Stimulated activated CD4-positive, alpha-beta T cell treated with anti-CD3 and anti-CD28 coated beads, Interleukin-4, amount 100 ng/mL, for 1 hour (primary cell): Measurements from ENCODE around the gene SLC22A16.

Source experiments
- DNase-seq: peaks from one replicate; pipeline ENCODE4 v3.0.0-alpha.2; 2020

SLC22A16 gene

DNA sequence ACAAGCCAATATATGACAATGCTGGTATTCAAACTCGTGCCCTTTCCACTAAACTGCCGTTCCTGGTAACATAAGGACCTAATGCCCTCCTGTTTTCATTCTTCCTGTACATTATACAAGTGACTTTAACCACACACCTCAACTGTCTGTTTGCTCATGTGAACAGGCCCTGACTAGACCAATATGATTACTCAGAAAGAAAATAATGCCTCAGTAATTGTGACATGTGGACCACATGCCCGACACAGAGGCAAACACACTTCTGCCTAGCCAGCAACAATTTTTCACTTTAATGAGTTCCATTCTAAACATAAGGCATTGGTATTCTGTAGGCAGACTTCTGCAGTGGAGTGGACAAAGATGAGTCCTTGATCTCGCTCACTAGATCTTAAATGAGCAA is 30.0 kb downstream of the SLC22A16 start:
- DNase-seq, result no peak

DNA sequence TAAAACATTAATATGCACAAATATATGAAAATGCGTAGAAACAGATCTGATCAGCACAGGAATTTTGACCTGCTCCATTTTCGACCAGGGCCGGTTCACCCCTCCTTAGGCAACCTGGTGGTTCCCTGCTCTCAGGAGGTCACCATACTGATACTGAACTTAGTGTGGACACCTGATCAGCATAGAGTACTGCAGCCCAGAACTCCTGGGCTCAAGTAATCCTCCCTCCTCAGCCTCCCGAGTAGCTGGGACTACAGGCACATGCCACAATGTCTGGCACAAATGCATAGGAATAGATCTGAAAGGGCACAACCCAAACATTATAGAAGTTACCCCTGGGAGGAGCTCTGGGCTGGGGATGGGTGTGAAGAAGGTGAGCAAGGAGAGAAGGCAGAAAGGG is 36.4 kb downstream of the SLC22A16 start:
- no peak for DNase-seq

DNA sequence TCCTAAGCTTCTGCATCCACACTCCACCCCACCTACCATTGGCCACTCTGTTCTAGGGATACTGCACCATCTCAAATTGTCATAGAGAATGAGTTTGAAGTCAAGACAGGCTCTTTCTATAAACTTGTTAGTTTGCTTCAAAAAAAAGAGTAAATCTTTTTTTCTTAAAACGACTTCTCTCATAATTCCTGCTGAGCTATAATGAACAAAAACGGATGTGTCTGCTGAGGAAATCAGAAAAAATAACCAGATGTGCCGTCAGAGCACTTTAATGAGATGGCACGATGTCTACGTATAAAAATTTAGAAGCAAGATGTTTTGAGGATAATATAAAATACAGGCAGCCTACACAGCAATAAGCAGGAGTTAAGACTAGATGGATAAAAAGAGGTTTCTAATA is 37.1 kb downstream of the SLC22A16 start:
- no peak for DNase-seq

DNA sequence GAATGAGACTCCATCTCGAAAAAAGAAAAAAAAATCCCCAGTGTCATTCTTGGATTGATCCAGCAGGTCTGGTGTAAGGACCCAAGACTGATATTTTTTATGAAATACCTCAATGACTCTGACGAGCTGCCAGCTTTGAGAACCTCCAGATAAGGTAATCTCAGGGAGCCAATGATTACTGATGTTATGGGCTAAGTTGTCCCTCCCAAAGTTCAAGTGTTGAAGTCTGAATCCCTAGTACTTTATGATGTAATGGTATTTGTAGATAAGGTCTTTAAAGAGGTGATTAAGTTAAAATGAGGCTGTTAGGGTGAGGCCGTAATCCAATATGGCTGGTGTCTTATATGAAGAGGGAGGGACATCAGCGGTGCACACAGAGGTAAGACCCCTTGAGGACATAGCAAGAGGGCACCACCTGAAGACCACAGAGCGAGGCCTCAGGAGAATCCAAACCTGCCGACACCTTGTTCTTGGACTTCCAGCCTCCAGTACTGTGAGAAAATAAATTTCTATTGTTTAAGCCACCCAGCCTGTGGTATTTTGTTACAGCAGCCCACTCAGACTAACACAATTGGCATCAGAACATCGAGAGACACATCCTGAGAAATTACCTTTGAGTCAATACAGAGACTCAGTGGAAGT is 41.3 kb downstream of the SLC22A16 start:
- no peak for DNase-seq

DNA sequence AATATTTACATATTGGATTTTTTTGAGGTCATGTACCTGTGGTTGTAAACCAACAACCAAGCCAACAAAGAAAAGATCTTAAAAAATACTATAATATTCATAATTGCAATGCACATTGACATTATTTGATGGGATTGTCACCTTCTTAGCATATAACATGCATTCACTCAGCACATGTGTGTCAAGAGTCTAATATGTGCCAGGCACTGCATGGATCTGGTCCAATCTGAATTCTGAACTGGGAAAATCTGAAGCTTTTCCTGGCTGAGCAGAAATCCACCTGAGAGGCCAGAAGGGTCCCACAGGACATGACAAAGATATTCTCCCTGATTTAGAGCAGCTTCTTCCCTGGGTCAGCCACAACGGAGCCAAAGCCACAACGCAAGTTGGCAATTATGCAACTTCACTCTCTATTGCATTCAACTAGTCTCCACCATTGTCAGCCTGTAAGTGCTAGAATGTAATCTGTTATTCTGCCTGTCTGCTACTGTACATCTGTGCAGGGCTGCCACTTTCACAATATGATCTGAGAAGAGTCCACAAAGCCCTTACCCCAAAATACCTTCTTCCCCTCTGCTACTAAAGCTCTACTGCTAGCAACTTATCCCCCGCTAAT is 44.0 kb downstream of the SLC22A16 start:
- no peak for DNase-seq

DNA sequence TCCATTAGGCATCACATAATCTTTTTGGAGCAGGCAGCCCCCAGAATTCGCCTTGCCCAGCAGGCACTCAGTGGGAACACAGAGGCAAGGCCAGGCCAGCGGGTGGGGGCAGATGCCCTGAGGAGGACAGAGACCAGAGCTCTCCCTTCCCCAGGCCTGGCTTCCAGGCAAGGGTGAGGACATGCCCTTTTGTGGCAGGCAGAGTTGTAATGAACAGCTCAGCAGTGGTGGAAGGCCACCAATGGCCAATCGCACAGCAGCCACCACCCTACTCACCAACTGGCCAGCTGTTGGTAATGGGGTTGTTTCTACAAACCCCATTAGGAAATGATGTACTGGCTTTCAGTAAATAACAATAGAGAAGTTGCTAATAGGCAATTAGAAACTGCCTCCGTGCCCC is 45.7 kb downstream of the SLC22A16 start:
- no peak for DNase-seq

DNA sequence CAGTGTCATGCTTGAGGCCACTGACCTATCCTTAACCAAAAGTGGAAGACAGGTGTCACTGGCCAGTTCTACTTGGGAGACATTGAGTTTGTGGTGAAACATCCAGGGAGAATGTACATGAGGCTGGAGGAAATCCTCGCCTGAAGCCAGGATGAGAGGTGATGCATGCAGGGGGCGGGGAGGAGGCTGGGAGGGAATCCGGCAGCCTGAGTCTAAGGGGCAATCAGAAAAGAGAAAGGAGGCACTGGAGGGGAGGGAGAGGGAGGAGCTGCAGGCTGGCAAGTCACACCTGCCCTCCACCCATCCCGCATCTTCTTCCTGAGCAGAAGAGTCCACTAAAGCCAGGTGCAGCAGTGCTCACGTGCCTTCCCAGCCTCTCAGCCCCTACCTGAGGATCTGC is 46.2 kb downstream of the SLC22A16 start:
- DNase-seq, result no peak

DNA sequence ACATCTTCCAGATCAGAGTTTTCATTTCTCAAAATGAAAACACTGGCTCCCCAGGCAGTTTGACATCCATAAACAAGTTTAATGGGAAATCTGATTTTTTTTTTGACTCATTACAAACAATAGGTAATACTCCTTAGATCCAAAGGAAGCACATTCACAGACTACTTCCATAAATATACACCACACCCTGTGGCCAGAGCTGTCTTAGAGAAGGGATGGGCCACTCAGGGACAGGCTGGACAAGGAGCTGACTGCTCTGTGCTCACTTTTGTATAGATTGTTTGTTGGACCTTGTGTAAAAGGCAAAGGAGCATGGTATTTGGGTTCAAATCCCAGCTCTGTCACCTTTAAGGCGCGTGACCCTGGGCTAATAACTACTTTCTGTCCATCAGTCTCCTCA is 48.3 kb downstream of the SLC22A16 start:
- no peak for DNase-seq

DNA sequence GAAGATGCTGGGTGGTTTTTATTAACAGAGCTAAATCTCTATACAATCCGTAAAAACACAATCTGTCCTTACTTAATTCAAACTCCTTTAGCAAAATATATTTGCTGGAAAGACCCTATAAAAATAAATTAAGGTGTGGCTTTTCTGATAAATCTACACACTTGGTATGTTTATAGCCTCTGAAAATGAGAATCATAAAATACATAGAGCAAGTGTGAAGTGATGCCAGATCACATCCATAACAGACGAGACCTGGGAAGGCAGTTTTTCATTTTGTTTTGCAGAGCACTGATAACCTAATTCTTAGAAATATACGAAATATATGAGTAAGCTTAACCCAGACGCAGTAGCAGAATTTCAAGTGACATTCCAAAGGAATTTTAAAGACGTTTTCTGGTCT is 50.6 kb downstream of the SLC22A16 start:
- no peak for DNase-seq

DNA sequence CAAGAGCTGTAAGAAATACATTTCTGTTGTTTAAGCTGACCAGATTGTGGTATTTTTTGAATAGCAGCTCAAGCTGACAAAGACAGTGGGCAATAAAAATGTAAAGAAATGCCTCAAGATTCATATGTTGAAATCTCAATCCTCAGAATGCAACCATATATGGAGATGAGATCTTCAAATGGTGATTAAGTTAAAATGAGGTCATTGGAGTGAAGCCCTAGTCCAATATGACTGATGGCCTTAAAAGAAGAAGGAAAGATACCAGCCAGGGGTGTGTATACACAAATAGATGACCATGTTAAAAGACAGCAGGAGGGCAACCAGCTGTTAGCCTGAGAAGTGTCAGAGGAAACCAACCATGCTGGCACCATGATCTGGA is 54.0 kb downstream of the SLC22A16 start:
- no peak for DNase-seq

DNA sequence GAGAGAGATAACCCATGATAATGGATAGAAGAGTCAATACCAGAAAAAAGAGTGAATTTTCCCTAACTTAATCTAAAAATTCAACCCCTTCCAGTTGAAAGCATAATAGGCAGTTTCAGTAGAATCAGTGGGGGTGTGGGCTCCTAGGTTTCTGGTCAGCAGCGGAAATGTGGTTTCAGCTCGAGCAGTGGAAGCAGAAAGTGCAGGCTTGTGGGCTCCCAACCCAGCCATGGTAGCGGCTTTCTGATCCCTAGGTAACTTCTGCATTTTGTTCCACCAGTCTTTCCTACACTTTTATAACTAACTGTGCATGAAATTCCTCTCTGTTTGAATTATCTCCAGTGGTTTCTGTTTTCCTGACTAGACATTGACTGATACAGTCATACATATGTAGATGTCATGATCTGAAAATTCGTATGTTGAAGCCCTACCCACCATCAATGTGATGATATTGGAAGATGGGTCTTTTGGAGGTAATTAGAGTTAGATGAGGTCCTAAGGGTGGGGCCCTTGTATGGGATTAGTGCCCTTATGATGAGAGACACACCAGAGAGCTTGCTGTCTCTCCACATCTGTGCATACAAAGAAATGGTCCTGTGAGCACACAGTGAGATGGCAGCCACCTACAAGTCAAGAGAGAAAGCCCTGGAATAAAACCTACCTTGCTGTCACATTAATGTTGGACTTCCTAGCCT is 54.5 kb downstream of the SLC22A16 start:
- DNase-seq, result no peak

DNA sequence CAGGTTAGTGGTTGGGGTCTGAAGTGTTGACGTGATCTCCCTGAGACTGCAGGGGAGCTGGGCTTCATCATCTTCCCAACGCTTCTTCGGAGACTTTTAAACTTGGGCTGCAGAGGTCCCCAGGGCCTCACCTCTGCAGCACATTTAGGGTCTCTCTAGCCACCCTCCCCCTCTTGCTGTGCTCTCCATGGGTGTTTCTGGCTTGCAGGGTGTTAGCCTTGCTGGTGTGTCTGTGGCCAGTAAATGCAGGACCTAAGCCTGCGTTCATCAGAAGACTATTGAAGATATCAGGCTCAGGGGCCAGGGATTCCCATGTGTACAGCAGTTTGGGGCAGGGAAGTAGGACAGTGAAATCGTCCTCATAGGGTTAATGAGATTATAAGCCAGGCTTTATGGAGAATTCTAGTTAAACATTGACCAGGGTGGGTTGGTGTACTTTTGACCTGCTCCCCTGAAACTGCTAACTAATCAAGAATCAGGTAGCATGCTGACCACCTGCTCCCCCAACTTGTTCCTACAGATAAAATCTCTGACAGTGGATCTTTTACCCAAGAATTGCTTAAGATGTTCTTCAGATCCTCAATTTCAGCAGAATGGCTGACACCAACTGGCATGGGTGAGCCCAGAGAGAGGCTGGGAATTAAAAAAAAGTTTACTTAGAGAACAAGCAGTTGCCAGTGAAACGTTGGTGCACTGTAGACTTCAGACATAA is 57.2 kb downstream of the SLC22A16 start:
- DNase-seq, result no peak

DNA sequence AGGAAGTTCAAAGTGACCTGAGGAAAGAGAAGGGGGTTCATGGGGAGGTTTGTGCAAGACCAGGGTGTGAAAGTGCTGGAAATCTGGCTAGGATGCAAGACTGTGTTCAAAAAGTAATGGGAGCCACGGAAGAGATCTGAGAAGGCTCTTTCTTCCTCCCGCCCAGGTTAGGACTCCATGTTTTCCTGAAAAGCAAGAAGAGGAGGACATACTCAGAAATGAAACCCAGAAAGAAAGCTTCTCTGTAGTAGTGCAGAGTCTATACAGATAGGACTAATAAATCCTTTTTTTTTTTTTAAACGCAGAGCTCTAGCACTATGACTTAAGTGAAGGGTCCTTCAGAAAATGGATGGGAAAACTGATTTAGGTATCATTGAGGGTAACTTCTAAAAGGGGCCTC is 57.8 kb downstream of the SLC22A16 start:
- DNase-seq, result no peak

DNA sequence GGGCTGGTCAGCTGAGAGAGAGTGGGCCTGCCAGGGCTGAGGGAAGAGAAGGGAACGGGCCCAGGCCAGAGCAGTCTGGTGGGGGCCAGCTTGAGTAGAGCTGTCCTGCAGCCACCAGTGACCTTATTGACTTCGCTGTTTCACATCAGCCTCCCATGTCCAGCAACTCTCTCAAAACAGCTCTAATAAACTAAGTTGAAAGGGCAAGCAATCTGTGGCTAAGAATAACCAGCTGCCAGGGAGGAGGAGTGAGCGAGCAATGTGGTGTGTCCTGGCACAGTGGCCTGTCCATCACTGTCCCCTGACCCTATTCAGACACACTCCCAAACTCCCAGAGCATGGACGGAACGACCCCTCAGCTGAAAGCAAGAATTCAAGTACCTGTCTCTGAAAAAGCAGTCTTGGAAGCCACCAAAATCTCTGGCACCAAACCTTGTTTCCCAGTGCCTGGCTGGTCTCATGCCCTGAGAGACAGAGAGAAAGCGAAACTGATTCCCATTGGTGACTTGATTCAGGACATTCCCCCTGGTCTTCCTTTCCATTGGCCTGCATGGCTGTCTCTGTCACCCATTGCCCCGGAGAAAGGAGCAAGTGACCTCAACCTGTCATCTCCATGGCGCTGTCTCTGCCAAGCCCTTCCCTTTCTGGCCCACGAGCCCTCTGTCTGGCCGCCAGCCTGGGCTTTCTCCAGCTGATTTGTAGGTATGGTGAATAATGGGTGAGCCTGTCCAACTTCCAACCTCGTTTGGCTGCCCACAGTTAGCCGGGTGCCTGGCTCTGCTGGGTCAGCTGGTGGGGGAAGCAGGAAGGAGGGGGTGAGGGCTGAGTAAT is 61.1 kb downstream of the SLC22A16 start, which contains the start of gene DDO:
TSS of gene DDO (minus strand) at position 490 of the 831 bp plus-strand sequence. CDS start 2,113 bp downstream, outside the sequence.
- no peak for DNase-seq

DNA sequence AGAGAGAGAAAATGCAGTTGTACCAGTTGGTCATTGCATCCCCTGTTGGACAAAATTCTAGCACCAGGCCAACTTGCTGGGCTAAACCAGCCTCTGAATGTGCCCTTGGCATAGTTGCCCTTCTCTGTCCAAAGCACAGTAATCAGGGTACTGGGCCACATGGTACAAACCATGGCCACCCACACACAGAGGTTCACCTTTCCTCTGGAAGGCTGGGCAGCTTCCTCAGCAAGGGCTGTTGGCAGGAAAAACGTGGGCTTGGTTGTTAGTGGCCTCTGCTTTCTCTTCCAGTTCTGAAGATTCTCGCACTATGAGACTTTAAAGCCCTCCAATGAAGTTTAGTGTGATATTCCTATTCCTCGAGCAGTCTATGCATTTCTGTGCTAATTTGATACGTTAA is 61.7 kb downstream of the SLC22A16 start:
- no peak for DNase-seq

DNA sequence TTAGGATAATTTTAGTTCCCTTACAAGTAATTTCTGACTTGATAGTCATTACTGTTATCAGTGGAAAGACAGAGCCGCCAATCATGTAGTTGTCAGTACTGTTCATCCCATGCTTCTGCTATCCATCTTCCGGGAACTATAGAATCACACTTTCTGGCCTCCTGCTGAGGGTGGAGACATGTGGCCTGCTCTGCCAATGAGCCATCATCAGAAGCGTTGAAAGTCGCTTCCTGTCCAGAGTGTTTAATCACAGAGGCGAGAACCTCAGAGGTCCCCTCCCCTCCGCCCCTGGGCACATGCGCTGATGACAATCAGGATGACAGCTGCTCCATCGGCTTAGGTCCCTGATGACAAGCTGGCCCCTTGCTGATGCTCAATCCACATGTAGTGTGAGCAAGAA is 64.1 kb downstream of the SLC22A16 start:
- DNase-seq, result no peak

DNA sequence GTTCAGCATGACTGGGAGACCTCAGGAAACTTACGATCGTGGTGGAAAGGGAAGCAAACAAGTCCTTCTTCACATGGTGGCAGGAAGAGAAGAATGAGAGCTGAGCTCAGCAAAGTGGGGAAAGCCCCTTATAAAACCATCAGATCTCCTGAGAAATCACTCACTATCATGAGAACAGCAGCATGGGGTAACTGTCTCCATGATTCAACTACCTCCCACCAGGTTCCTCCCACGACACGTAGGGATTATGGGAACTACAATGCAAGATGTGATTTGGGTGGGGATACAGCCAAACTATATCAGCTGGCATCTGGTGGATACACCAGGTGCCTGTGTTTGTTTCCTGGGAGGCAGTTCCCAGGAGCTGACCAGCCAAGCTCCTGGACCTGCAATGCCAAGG is 65.9 kb downstream of the SLC22A16 start:
- no peak for DNase-seq

DNA sequence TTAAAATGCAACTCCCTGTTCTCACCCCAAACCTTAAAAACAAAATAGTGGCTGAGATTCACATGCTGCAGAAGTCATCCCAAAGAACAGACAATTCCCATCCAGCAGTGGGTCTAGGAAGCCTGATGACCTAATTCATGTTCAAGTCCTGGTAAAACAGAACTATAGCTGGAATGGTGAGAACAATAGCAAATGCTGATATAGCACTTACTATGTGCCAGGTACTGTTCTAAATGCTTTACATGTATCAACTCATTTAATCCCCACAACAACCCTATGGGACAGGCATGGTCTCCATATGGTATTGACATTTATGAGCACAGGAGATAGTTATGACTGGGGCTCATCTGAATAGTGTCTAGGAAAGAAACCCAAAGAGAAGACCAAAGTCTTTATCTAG is 66.6 kb downstream of the SLC22A16 start:
- DNase-seq, result no peak

DNA sequence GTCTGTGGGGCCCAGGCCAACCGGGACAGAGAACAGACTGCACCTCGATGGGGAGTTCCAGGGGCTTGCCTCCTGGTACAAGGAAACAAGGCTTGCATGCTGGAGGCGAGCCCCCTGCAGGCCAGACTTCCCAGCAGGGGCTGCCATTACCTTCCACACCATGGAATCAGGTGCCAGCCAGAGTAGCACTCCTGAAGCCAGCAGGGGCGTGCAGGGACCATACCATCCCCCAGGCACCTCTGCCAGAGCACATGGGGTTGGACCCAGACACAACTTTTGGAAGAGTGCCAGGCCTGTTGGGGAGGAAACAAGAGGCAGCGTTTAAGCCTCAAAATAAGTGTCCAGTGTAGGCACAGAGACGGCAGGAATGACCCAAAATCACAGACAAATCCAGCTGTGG is 67.5 kb downstream of the SLC22A16 start:
- no peak for DNase-seq

DNA sequence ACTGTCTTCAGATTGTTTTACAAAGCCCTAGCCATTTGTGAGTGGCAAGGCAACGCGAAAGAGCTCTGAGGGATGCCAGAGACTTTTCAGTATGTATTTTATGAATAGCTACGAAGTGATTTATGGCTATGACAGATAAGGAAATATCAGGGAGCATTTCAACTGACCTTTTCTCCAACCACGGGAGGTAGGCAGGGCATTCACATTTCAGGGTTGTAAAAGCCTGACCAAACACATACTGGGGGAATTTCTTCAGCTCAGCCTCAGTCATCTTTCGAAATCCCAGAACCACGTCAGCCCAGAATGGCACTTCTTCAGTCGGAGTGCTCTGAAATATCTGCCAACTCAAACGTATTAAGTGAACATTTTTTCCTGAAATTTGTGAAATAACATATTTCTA is 71.8 kb downstream of the SLC22A16 start:
- DNase-seq, result no peak

DNA sequence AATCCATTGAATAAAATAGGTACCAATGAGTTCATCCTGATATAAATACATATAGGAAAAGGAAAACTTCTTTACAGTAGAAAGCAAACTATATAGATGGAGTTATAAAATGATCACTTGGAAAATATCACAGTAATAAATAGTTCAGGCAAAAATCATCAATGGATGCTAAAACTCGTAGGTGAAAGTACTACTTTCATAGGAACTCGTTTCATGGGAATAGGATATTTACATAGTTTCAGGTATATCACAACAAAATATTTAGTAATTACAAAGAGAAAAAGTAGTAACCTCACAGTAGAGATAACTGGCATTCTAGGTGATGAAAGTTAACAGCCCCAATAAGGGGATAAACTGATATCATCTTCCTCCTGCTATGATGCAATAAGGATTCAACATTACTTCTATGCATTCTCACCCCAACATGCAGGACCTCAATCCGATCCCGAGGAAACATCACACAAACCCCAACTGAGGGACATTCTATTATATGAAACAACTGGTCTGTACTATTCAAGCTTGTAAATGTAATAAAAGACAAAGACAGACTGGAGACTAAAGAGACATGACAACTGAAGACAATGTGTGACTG is 74.7 kb downstream of the SLC22A16 start:
- no peak for DNase-seq

DNA sequence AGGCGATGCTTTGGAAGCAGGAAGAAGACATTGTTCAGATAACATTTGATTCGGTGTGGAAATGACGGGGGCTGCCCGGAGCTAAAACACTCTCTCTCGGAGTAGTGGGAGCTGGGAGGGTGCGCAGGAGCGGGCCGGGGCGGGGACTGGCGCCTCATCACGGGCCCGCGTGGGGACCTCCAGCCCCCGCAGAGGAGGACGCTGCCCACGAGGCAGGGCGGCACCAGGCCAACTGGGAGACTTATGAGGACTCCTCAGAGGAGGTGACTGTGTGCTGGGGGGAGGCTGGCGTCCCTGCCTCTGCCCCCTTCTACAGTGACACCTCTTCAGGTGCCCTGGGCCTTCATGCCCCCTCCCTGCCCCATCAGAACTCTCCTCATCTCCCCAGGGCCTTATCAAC is 76.2 kb downstream of the SLC22A16 start:
- DNase-seq, result no peak
